GM13977 (cell line): ENCODE results near the gene MX2.

Experiments used
- DNase-seq: peaks from one replicate; pipeline ENCODE4 v3.0.0; 2012; ENCODE audit warnings: low spot score
- in situ Hi-C: fragments of 300-500 bp; cut with MboI; formaldehyde crosslinking; loops from one replicate; pipeline ENCODE4 v1.12.0; 2022; ENCODE audit warnings: low sequenced_read_pairs, low pct_unique_long_range_greater_than_20kb, mixed read lengths, inconsistent platforms; ENCODE audit not compliant: unreplicated experiment
- TF ChIP-seq, protein P1 (sequence below): IDR thresholded peaks from 2 replicates; pipeline ENCODE4 v1.5.1; 2012; ENCODE audit warnings: mild to moderate bottlenecking, control low read depth; ENCODE audit not compliant: insufficient read depth; ENCODE audit errors: extremely low read depth, missing control alignments

The MX2 gene

DNA sequence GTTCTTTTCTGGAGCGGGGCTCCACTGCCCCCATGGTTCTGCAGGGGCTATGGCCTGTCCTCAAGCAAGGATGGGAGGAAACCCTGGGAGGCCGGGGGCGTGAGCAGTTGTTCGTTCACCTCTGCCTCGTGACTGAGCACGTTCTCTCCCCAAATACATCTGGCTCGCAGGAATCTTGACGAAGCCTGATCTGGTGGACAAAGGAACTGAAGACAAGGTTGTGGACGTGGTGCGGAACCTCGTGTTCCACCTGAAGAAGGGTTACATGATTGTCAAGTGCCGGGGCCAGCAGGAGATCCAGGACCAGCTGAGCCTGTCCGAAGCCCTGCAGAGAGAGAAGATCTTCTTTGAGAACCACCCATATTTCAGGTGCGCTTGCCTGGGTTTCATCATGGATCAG, 79.7 kb downstream of the MX2 start:
- in situ Hi-C loops: no loop called here
- no peak for DNase-seq
- TF ChIP-seq, protein P1, sequence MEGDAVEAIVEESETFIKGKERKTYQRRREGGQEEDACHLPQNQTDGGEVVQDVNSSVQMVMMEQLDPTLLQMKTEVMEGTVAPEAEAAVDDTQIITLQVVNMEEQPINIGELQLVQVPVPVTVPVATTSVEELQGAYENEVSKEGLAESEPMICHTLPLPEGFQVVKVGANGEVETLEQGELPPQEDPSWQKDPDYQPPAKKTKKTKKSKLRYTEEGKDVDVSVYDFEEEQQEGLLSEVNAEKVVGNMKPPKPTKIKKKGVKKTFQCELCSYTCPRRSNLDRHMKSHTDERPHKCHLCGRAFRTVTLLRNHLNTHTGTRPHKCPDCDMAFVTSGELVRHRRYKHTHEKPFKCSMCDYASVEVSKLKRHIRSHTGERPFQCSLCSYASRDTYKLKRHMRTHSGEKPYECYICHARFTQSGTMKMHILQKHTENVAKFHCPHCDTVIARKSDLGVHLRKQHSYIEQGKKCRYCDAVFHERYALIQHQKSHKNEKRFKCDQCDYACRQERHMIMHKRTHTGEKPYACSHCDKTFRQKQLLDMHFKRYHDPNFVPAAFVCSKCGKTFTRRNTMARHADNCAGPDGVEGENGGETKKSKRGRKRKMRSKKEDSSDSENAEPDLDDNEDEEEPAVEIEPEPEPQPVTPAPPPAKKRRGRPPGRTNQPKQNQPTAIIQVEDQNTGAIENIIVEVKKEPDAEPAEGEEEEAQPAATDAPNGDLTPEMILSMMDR: no peak

DNA sequence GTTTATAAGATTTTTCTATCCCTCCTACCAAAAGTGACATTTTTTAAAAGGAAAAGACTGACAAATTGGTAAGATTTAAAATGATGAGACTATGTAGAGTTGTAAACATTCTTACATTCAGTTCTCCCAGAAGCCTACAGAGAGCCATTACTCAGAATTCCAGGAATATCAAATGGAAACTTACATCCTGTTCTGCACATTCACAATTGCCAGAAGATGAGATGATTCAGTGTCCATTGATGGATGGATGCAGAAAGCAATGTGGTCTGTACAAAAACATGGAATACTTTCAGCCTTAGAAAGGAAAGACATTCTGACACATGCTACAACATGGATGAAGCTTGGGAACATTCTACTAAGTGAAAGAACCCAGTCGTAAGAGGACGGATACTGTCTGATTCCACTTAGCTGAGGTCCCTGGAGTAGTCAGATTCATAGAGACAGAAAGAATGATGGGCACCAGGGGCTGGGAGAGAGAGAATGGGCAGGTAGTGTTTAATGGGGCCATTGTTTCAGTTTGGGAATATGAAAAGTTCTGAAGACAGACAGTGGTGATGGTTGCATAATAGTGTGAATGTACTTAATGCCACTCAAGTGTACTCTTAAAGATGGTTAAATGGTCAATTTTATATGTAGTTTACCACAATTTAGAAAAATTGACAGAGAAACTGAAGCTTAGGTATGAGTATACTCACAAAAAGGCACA, 80.8 kb downstream of the MX2 start:
- TF ChIP-seq, protein P1: no peak
- in situ Hi-C loops: no loop called here
- no peak for DNase-seq

DNA sequence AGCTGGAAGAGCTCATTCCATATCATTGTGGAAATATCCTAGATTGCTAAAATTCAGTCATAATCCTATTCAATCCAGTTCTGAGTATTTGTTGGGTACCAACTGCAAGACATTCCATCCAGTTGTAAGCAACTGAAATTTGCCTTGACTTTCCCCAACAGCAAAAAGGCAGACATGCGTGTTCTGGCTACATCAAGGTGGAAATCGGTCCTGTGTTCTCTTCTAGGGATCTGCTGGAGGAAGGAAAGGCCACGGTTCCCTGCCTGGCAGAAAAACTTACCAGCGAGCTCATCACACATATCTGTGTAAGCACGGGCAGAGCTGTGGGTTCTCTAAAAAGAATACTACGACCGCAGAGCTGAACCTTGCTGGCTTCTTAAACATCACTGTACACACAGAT, 81.7 kb downstream of the MX2 start:
- TF ChIP-seq, protein P1: no peak
- DNase-seq: no peak
- in situ Hi-C loops: no loop called here

DNA sequence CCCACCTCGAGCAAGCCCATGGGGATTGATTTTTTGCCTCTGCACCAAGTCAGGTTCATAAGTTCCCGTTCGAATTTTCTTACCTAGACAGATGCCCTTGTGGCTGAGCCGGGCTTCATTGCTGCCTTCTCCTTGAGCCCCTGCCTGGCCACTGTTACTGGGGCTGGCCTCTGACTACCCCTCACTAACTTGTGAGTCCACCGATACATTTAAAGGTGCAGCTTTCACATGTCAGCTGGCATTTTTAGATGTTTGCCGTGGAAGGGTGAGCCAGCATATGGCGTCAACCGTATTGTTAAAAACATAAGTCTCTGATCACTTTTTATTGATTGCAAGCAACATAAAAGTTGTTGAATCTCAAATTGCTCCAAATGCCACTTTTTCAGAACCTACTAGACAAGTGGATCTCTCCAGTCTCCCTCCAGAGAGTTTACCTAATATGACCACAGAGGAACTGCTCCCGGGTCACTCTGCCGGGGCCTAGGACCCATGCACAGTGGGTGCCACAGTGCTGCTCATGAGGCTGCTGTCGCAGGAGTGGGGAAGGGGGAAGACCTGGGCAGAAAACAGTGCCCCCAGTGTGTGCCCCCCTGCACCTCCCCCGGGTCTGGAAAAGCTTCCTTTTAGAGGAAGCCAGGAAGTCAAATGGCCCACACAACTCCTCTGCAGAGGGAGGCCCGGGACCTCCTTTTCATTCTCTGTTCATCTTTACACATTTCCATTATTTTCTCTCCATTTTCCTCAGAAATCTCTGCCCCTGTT, 83.1 kb downstream of the MX2 start:
- in situ Hi-C loops: no loop called here
- DNase-seq: no peak
- TF ChIP-seq, protein P1: no peak

DNA sequence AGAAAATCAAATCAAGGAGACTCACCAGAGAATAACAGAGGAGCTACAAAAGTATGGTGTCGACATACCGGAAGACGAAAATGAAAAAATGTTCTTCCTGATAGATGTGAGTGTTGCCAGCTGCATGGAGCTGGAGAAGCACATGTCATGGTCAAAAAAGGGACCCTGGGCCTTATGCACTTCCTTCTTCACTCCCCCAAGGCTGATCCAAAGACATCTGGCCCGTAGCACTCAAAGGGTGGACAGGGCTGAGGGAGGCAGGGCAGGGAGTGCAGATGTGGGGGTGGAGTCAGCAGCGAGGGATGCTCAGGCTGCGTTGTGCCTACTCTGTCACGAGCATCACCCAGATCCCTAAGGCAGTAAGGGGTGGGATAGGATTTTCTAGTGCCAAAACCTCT, 83.6 kb downstream of the MX2 start:
- DNase-seq: no peak
- TF ChIP-seq, protein P1: no peak
- in situ Hi-C loops: no loop called here

DNA sequence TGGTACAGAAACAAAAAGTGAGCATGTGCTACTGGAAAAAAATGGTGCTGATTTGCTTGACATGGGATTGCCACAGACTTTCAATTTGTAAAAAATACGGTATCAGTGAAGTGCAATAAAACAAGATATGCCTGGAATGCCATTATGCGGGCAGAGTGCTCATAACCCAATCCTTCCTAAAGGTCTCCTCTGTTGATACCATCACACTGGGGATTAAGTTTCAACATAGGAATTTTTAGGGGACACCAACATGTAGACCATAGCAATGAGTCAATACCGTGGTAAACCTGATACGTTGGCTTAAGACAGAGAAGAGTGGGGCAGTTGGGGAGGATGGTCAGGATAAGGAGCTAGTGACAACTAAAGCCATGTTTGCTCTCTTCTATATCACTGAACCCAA, 84.8 kb downstream of the MX2 start:
- no peak for DNase-seq
- in situ Hi-C loops: no loop called here
- TF ChIP-seq, protein P1: no peak
